GM19025 (cell line): ENCODE results near the gene DPCD.

Source experiments
- ATAC-seq: cut with Tn5 transposase; IDR thresholded peaks from one replicate; pipeline ENCODE4 v1.9.1; 2021; ENCODE audit warnings: mild to moderate bottlenecking, low read depth, moderate library complexity; ENCODE audit not compliant: unreplicated experiment

The DPCD gene

DNA sequence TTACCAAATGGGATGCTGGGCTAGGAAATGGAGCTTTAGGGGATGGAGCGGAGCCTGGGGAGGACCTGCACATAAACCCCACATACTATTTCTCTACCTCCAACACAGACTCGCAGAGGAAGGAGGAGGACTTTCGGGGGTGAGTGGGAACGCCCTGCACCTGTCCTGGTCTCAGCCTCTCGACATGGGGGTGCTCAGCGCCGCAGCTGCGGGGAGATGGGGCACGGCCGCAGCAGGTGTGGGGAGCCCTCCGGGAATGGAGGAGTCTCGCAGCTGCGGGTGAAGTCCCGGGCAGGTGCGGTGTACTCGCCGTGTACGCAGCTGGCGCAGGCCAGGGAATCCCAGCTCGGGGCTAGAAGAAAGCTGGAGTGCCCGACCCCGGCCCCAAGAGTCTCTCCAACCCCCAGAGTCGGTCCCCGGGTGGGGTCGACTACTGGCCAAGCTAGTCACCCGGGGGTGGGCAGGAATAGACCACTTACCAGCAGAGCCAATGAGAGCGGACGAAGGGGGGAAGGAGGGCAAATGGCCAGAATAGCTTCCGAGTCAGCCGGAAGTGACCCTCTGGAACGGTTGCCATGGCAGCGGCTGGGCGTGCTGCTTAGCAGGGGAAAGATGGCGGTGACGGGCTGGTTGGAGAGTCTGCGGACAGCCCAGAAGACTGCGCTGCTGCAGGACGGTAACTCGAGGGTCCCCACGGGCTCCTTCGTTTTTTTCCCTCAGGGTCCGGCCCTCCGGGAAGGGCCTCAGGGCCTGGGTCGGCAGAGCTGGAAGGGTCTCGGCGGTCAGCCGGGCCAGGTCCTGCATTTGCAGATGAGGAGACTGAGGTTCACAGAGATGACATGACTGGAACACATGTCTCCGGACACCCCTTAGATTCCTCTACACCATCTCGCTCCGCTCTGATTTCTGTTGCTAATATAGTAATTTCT is at the start of gene DPCD, which contains the start of gene POLL:
Gene DPCD (plus strand): TSS at position 597 of the 929 bp plus-strand sequence. CDS start 16 bp downstream, at position 613.
Gene POLL (minus strand): TSS at position 533 of the 929 bp plus-strand sequence. CDS start 897 bp downstream, outside the sequence.
- ATAC-seq = peak; percentile 98

DNA sequence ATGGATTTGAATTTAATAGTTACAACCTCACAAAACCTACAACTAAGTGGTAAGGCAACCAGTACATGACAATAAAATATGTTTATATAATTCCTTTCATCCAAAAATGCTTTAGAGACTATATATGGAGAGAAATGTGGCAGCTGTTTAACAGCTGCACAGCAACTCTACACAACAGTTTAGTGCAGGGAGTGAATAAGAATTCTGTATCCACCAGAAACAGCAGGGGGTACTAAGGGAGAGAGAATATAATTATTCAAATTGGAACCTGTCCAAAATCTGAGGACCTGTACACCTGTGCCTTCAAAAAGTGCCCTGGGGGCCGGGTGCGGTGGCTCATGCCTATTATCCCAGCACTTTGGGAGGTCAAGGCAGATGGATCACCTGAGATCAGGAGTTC is 49.7 kb upstream of the DPCD start:
- no peak for ATAC-seq

GRCh38 chr10:101545898-101546297 is 42.2 kb upstream of the DPCD start:
- no peak for ATAC-seq

GRCh38 chr10:101550965-101551364 is 37.2 kb upstream of the DPCD start:
- no peak for ATAC-seq

DNA sequence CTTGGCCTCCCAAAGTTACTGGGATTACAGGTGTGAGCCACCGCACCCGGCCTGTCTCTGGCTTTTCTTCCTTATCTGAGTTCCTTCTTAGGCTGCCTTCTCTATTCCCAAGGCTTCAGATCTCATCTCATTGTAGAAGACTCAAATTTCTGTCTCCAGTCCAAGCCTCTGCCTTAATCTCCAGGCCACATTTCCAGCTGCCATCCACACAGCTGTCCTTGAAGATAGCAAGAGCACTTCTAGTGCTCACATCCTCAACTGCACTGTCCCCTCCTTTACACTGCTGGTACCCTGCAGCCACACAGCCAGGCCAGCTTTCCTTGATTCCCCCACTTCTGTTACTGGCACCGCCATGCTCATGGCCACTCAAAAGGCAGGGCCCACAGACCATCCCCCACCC is 35.7 kb upstream of the DPCD start:
- no peak for ATAC-seq

GRCh38 chr10:101557541-101557940 is 30.6 kb upstream of the DPCD start:
- no peak for ATAC-seq

- ATAC-seq = no peak
Observed at GRCh38 chr10:101558204-101558603, 29.9 kb upstream of the DPCD start.

DNA sequence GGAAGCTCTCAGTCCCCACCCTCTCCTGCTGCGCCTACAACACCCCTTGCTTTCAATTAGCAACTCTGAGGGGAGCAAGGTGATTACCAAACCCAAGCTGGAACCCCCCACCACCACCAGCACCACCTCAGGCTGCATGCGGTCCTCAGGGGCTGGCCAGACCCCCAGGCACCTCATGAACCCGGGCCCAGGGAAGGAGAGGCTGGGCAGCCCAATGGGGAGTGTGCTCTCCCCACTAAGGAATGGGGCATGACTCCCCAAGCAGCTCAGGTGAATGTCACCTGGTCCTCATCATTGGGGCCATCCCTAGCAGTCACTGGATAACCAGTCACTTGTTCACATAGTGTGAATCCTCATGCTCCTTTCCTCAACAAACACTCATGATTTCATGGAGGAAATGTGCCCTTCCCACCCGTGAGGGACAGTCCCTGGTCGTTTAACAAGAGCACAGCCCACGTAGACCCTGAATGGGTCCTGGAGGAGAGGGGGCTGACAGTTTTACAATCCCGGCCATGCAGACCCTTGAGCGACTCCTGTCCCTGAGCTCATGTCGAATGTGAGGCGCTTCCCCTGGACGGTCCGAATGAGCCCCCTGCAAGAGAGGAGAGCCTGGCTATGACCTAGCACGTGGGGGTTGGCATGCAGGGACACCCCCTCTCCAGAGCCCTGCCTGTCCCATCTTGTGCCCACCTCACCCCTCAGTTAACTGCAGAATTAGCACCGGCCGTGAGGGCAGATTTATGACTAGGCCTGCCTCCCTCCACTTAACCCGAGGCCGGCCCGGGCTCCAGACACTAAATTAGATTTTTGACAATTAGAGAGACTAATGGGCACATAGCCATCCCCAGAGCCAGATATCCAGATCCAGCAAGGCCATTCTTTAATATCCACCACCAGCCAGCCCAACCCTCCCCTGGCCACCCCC is 29.2 kb upstream of the DPCD start:
- ATAC-seq = no peak

DNA sequence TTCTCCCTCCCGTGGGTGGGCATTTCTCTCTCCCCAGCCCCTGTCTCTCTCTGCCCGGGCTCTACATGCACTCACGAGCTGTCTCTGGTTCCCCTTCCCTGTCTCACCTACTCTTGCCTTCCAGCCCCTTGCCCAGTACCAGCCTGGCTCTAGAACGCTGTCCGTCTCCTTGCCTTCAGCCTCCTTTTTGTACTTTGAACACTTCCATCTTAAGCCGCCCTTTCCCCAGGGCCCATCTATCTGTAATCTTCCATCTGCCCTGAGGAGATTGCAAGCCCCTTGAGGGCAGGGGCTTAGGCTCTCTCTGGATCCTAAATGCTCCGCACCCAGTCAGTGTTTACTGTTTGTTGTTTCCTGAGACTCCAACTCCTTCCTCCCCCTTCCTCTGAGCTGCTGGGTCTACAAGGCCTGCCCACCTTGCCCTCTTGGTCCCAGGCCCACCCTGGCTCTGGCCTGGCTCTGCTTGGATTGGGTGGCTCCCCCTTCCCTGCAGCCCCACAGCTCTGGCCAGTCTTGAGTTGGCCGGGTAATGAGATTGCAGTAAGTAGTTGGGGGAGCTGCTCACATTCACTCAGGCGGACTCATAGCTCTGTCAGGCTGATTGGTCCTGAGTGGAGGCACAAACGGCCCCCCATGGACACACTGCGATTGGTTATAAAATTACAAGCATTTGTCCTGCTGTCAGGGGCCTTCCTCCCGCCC is 28.4 kb upstream of the DPCD start:
- no peak for ATAC-seq

DNA sequence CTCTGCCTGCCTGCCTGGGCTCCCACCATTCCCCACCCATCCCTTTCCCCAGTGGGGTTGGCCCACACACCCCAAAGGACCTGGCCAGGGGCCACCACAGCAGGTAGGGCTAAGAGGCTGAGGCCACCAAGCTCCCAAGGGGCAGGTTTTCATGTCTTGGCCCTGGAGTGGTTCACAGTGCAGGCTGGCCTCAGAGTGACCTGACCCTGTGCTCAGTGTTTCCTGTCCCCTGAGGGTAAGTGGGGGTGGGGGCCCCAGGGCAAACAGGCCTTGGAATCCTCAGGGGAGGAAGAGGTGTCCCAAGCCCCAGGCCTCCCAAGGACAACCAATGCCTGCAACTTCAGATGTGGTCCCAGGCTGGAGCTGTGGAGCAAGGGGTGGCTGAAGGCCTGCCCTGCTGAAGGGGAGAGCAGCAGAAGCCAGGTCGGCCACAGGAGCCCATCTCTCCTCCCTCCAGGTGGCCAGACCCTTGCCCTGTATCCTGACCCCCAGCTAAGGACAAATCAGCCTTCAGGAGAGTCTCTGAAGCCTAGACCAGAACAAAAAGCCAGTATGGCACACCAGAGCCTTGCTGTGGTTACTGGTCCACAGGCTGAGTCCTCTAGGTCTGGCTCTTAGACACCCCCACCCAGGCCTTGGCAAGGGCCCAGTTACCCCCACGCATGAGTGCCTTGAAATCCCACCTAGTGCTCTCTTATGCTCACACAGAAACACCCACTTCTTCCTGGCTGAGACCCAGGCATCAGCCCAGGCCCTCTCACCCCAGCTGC is 27.6 kb upstream of the DPCD start:
- no peak for ATAC-seq

GRCh38 chr10:101561068-101561915 is 26.8 kb upstream of the DPCD start:
- ATAC-seq = no peak

DNA sequence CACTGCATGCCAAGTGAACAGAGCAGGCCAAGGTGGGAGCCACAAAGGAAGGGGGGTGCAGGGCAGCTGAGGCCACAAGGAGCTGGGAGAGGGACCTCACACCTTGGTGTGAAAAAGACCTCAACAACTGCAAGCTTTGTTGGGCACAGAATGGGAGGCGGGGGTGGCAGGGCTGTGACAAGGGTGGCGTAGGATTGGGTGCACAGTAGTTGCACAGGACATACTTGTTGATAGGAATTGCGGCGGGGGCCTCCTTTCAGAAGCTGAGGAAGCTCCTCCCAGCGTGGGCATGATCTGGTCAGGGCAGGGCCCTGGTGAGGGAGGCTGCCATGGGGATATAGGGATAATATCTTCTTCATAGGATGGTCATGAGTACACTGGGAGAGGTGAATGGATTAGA is 25.9 kb upstream of the DPCD start:
- ATAC-seq = no peak

DNA sequence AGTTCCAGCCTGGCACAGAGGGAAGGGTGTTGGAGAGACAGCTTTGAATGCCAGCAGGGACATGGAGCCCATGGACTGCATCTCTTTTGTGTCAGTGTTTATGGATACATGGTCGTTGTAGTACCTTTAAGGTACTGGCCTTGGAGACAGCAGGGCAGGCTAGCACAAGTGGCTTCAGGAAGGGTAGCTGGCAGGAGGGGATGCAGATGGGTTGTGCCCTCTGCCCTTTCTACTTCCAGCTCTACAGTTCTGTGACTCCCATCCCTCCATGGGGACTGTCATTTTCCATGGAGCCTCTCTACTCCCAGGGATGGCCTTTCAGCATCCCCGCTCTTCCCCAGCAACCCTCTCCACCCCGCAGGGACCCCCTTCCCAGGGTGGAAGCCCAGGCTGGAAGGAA is 25.1 kb upstream of the DPCD start:
- no peak for ATAC-seq

DNA sequence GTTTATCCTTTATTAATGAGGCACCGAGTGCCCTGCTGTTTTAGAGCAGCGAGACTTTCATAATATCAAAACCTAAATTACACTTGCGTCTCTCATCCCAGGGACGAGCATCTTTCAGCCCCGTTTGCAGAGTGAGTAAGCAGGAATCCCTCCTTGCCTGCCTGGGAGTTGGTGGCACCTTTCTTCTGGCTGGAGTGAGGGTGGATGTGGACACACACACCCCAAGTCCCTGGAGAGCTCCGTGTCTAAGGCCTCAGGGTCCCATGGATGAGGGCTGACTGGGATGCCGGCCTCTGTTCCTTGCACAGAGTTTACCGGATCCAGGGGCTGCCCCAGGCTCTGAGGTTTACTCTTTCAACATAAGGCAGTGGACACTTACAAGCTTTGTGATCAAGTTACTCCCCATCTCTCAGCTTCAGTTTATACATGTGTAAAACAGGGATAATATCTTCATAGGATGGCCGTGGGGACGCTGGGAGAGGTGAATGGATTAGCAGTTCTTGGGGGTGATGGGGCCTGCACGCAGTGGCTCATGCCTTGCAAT is 24.6 kb upstream of the DPCD start:
- no peak for ATAC-seq

GRCh38 chr10:101564490-101564991 is 23.6 kb upstream of the DPCD start:
- no peak for ATAC-seq

DNA sequence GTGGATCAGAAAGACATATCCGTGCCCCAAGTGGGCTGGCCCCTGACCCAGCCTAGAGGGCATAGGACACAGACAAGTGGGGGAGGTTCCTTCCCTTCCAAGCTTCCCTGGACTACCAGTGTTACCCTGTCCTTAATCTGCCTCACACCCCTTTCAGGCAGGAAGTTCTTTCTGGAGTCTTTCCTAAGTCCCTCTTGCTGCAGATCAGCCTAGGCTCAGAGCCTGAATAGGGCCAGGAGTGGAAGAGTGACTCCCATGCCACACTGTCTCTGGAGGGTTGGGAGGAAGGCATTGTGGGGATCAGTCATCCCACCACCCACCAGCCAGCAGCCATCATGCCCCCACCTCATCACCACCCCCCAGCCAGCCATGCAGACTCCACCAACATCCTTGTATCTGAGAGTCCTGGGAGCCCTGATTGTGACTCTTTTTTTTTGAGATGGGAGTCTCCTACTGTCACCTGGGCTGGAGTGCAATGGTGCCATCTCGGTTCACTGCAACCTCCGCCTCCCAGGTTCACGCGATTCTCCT is 22.7 kb upstream of the DPCD start:
- ATAC-seq = no peak

DNA sequence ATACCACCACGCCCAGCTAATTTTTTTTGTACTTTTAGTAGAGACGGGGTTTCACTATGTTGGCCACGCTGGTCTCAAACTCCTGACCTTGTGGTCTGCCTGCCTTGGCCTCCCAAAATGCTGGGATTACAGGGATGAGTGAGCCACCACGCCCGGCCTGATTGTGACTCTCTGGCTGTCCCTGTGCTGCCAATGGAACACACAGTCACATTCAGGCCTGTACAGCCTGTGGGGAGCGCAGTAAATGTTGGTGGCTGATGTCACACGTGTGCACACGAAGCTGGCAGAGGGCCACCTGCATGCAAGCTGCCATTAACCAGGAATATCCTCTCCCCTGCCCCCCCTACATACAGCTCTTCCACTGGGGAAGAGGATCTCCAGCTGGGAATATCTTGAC is 22.2 kb upstream of the DPCD start:
- no peak for ATAC-seq
